GM23248 (cell line): Measurements from ENCODE around the gene CHCHD5.

Experiments used
- EZH2 ChIP-seq: fragments of 200-600 bp; sonication (generic); IDR thresholded peaks from 2 replicates; pipeline ENCODE4 v1.6.1; 2018; ENCODE audit warnings: antibody characterized with exemption, mild to moderate bottlenecking; ENCODE audit not compliant: insufficient read depth, poor library complexity, severe bottlenecking
- EZH2phosphoT487 ChIP-seq: fragments of 200-600 bp; sonication (generic); IDR thresholded peaks from 2 replicates; pipeline ENCODE4 v1.6.1; 2018; ENCODE audit warnings: antibody characterized with exemption, moderate library complexity, mild to moderate bottlenecking, low read depth; ENCODE audit not compliant: insufficient read depth

- TF ChIP-seq EZH2phosphoT487 = no peak
- TF ChIP-seq EZH2 = no peak
Measured at GRCh38 chr2:112621790-112622527, 37.5 kb downstream of the CHCHD5 start.
